Endothelial cell of umbilical vein (primary cell): ENCODE results near the gene KIFAP3. TPM values are rescaled to one million over a fixed set of nuclear protein-coding genes. Genes with fewer than 3 reads are reported as not detected.

Experiments
- BruUV-seq: library from RNA; stranded (reverse); fragments of 400-500 nt; replicated peaks from 2 replicates; lab custom pipeline; 2021; lab: Mats Ljungman, UMichigan
- CTCF ChIA-PET: fragments of 300-600, 350-600 bp; sonication (Branson Sonifier 250); formaldehyde crosslinking; loops from one replicate; lab custom pipeline; 2021; ENCODE audit warnings: antibody characterized with exemption, inconsistent platforms; lab: Charles Lee
- POLR2A ChIA-PET: fragments of 300-600, 350-600 bp; sonication (Branson Sonifier 250); formaldehyde crosslinking; loops from one replicate; lab custom pipeline; 2021; ENCODE audit warnings: antibody characterized with exemption, inconsistent platforms; lab: Charles Lee
- DNase-seq: peaks from one replicate; pipeline ENCODE4 v3.0.0-alpha.2; 2011; ENCODE audit warnings: low read depth, low spot score
- FAIRE-seq: peaks from 2 replicates; lab custom pipeline; 2011; peaks lifted over from hg19 to GRCh38; lab: Jason Lieb, UNC
- H2AFZ ChIP-seq: 2 replicates; pipeline ENCODE4 v1.6.0; 2012; ENCODE audit warnings: low read depth, low read length, control low read depth, inconsistent platforms
- H3K27ac ChIP-seq: 2 replicates; pipeline ENCODE4 v1.5.1; 2011; ENCODE audit warnings: low read depth, mild to moderate bottlenecking, control low read depth, low read length, moderate library complexity; ENCODE audit not compliant: insufficient read depth
- H3K27me3 ChIP-seq, 2 experiments: 2 replicates each; pipeline versions ENCODE4 v1.6.0 to v1.6.1; 2011; ENCODE audit warnings: low read length in 2 of 2, mixed read lengths in 1 of 2; ENCODE audit not compliant: control insufficient read depth in 2 of 2, insufficient read depth in 2 of 2
- H3K36me3 ChIP-seq, 2 experiments: 2 replicates in 1 of 2; 3 replicates in 1 of 2; pipeline ENCODE4 v1.5.1; 2011; ENCODE audit warnings: low read length in 2 of 2, mild to moderate bottlenecking in 1 of 2, moderate library complexity in 1 of 2; ENCODE audit not compliant: control insufficient read depth in 2 of 2, insufficient read depth in 2 of 2; ENCODE audit errors: extremely low read depth in 1 of 2
- H3K4me1 ChIP-seq: 3 replicates; pipeline ENCODE4 v1.5.1; 2011; ENCODE audit warnings: mild to moderate bottlenecking, low read length; ENCODE audit not compliant: control insufficient read depth, insufficient read depth; ENCODE audit errors: extremely low read depth
- H3K4me2 ChIP-seq: 2 replicates; pipeline ENCODE4 v1.6.1; 2011; ENCODE audit warnings: low read length, control low read depth, mixed read lengths; ENCODE audit not compliant: insufficient read depth
- H3K4me3 ChIP-seq, 3 experiments: fragments of 200-600 bp in 1 of 3; sonication (generic), shearing (Covaris generic) in 1 of 3; replicated peaks in 1 of 3; 2 replicates each; pipeline ENCODE4 v1.5.1; 2011 to 2016; ENCODE audit warnings: control low read depth in 3 of 3, low read length in 3 of 3, mild to moderate bottlenecking in 2 of 3, inconsistent platforms in 1 of 3, low read depth in 1 of 3, moderate library complexity in 1 of 3; ENCODE audit not compliant: insufficient read depth in 1 of 3
- H3K79me2 ChIP-seq: 2 replicates; pipeline ENCODE4 v1.6.0; 2012; ENCODE audit warnings: low read length, inconsistent platforms; ENCODE audit not compliant: control insufficient read depth, insufficient read depth
- H3K9ac ChIP-seq: replicated peaks from 2 replicates; pipeline ENCODE3; 2011; ENCODE audit warnings: low read length, control low read depth; ENCODE audit not compliant: insufficient read depth; ENCODE audit errors: extremely low read depth
- H3K9me1 ChIP-seq: replicated peaks from 3 replicates; pipeline ENCODE4 v1.6.0; 2011; ENCODE audit warnings: mild to moderate bottlenecking, low read length; ENCODE audit not compliant: control insufficient read depth, insufficient read depth; ENCODE audit errors: extremely low read depth
- H3K9me3 ChIP-seq: replicated peaks from 2 replicates; pipeline ENCODE4 v1.5.1; 2012; ENCODE audit warnings: low read length, inconsistent platforms; ENCODE audit not compliant: control insufficient read depth, insufficient read depth
- H4K20me1 ChIP-seq: replicated peaks from 2 replicates; pipeline ENCODE3; 2011; ENCODE audit warnings: mild to moderate bottlenecking, low read length; ENCODE audit not compliant: control insufficient read depth, insufficient read depth; ENCODE audit errors: extremely low read depth
- CTCF ChIP-seq, 2 donors: IDR thresholded peaks; 1 replicate in 1 of 2; 2 replicates in 1 of 2; pipeline ENCODE4 v1.5.1; 2011; ENCODE audit warnings: low read length in 2 of 2, mild to moderate bottlenecking in 2 of 2, moderate library complexity in 2 of 2, control low read depth in 1 of 2, inconsistent platforms in 1 of 2, low read depth in 1 of 2; ENCODE audit not compliant: insufficient read depth in 1 of 2; ENCODE audit errors: extremely low read depth in 1 of 2
- EZH2 ChIP-seq: IDR thresholded peaks from 2 replicates; pipeline ENCODE4 v1.6.1; 2012; ENCODE audit warnings: borderline replicate concordance, low read depth, mild to moderate bottlenecking, moderate library complexity, low read length, inconsistent platforms; ENCODE audit not compliant: severe bottlenecking
- FOS ChIP-seq: IDR thresholded peaks from 2 replicates; pipeline ENCODE4 v1.6.1; 2011; ENCODE audit warnings: mild to moderate bottlenecking, low read length, moderate library complexity, borderline replicate concordance; ENCODE audit not compliant: insufficient read depth
- GATA2 ChIP-seq: IDR thresholded peaks from 2 replicates; pipeline ENCODE4 v1.7.0; 2011; ENCODE audit warnings: low read depth, mild to moderate bottlenecking, moderate library complexity, mixed read lengths, low read length; ENCODE audit not compliant: insufficient read length, insufficient read depth
- JUN ChIP-seq: IDR thresholded peaks from 2 replicates; pipeline ENCODE4 v1.6.1; 2011; ENCODE audit warnings: borderline replicate concordance, low read depth; ENCODE audit not compliant: insufficient read length, insufficient read depth
- MAX ChIP-seq: IDR thresholded peaks from 2 replicates; pipeline ENCODE4 v1.6.1; 2011; ENCODE audit not compliant: insufficient read depth, insufficient read length
- MYC ChIP-seq: IDR thresholded peaks from one replicate; pipeline ENCODE4 v1.6.1; 2011; ENCODE audit warnings: mild to moderate bottlenecking, low read depth, low read length
- POLR2A ChIP-seq: IDR thresholded peaks from 2 replicates; pipeline ENCODE4 v1.6.1; 2012; ENCODE audit warnings: low read depth, mild to moderate bottlenecking, control low read depth, low read length
- POLR2AphosphoS5 ChIP-seq: IDR thresholded peaks from 2 replicates; pipeline ENCODE4 v1.6.1; 2012; ENCODE audit warnings: low read depth, mild to moderate bottlenecking, control low read depth, low read length, moderate library complexity; ENCODE audit not compliant: insufficient read depth
- dilution Hi-C: fragments of 300-500 bp; cut with MboI; formaldehyde crosslinking; loops from one replicate; pipeline ENCODE4 v1.15.0; 2019; ENCODE audit warnings: low sequenced_read_pairs; ENCODE audit not compliant: extremely low pct_ligation_motif_present
- intact Hi-C: fragments of 100-400 bp; cut with micrococcal nuclease; formaldehyde crosslinking; loops from one replicate; pipeline ENCODE4 v1.10.0; 2022
- polyA plus RNA-seq, 4 experiments: library from polyadenylated mRNA; depleted of rRNA in 3 of 4; stranded (reverse) in 3 of 4; unstranded in 1 of 4; fragments of >200 nt; gene quantifications; 2 replicates each; pipeline versions ENCODE4 v1.2.1 to v1.2.3, GENCODE V29; 2011 to 2012; ENCODE audit warnings: missing spikeins in 1 of 4
- total RNA-seq: library from RNA; stranded (reverse); gene quantifications from 2 replicates; pipeline ENCODE4 v1.2.3, GENCODE V29; 2021

KIFAP3 gene
- total and polyA plus RNA-seq, 2 donors (not counting 3 experiments of a cell fraction or from before 2014, with no cell fraction given), result 6.4 to 17.5 TPM

DNA sequence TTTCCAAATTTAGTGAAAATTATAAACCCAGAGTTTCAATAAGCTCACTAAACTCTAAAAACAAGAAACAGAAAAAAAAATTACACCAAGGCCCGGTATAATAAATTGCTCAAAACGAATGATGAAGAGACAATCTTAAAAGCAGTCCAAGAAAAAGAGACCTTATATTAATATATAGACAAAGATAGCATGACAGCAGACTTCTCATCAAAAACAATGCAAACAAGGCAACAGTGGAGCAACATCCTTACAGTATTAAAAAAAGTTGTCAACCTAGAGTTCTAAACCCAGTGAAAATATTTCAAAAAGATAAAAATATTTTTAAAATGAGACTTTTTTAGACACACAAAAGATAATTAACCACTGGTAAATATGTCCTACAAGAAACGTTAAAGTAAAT lies 46.7 kb downstream of the KIFAP3 start:
- FAIRE-seq, result no peak

More for the DNA sequence above, 46.7 kb downstream of the KIFAP3 start:
- CTCF ChIA-PET, result no interaction called here
- Histone ChIP-seq H3K27me3 (no peaks in the 10 kb centered on the region), H4K20me1 (no peaks in the 10 kb centered on the region), H3K27ac (no peak overlapping the region), H3K79me2 (no peaks in the 10 kb centered on the region), H3K4me2 (no peak overlapping the region), H2AFZ (no peak overlapping the region), H3K9ac (no peak overlapping the region), H3K9me3 (no peaks in the 10 kb centered on the region), H3K9me1 (no peaks in the 10 kb centered on the region), H3K4me3 (no peak overlapping the region), H3K36me3 (no peaks in the 10 kb centered on the region), H3K4me1 (no peaks in the 10 kb centered on the region)
- TF ChIP-seq EZH2, result no peak
- no peak for TF ChIP-seq FOS
- no peak for TF ChIP-seq MAX
- TF ChIP-seq CTCF (IDR thresholded peaks at IDR 0.05; ENCODE audit: extremely low read depth in 1 of 2, insufficient read depth in 1 of 2, low read depth in 1 of 2, low read length in 2 of 2), result no peak
- no peak for TF ChIP-seq GATA2
- no peak for TF ChIP-seq POLR2A
- no peak for TF ChIP-seq MYC
- TF ChIP-seq JUN, result no peak
- TF ChIP-seq POLR2AphosphoS5, result no peak
- POLR2A ChIA-PET, result no interaction called here
- intact Hi-C loops, result no loop called here
- dilution Hi-C loops, result no loop called here
- BruUV-seq, result no TSS peak
- no peak for DNase-seq
